Adrenal gland (tissue), 5 donors: ENCODE results near the gene MAP4K3.

ENCODE experiments used
- CTCF ChIP-seq, 6 experiments: fragments of 450-650 bp in 4 of 6; fragments of 200-600 bp in 2 of 6; sonication (generic) in 1 of 6; IDR thresholded peaks; 1 replicate in 5 of 6; 2 replicates in 1 of 6; pipeline versions ENCODE4 v1.5.1 to v1.8.0; 2016 to 2021; ENCODE audit warnings: antibody characterized with exemption in 6 of 6, mild to moderate bottlenecking in 2 of 6, moderate library complexity in 1 of 6
- POLR2A ChIP-seq, 2 donors: fragments of 450-650 bp; IDR thresholded peaks; one replicate each; pipeline ENCODE4 v1.6.1; 2017; ENCODE audit warnings: antibody characterized with exemption in 2 of 2, mild to moderate bottlenecking in 2 of 2, moderate library complexity in 1 of 2
- donor health status: DM: no; HTN: no; CAD: no.

GRCh38 chr2:39213015-39213414 lies 224.1 kb downstream of the MAP4K3 start:
- no peak for TF ChIP-seq CTCF (IDR thresholded peaks at IDR 0.05)
- no peak for TF ChIP-seq POLR2A (IDR thresholded peaks at IDR 0.05)
